ENCODE results near the gene PFKL. TPM values are rescaled to one million over a fixed set of nuclear protein-coding genes. Genes with fewer than 3 reads are reported as not detected.
A peak's percentile ranks its signal among the peaks of the same experiment; 100 is the strongest.

The PFKL gene
- total RNA-seq, 1 donor from 2014 or later: 316 TPM

DNA sequence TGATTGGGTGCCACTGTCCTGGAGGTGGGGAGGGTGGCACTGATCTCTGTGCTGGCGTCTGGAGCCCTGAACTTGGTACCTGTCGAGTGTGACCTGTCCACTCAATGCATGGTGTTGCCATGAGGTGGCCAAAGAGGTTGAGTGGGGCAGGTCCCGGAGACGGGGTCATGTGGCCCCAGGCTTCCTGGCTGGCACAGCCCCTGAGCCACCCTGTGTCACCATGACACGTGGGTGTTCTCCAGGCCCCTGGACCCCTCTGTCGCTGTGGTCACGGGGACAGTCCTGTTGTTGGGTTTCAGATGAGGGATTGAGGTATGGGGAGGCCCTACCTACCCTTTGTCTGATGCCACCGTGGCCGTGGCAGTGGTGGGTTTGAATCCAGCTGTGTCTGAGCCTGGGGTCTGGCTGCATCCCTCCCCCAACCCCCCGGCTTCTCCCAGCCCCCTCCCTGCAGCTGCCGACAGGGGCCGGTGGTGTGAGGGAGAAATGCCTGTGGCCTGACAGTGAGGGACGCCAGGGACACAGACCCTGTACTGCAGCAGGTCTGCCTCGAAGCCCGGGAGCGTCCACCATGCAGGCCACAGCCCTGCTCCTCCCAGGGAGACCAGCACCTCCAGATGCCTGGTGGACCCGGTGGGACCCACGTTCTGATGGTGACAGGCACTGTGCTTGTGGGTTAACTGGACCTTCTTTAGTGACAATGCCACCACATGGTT, 65.6 kb downstream of the PFKL start:
- DNase-seq: no peak

DNA sequence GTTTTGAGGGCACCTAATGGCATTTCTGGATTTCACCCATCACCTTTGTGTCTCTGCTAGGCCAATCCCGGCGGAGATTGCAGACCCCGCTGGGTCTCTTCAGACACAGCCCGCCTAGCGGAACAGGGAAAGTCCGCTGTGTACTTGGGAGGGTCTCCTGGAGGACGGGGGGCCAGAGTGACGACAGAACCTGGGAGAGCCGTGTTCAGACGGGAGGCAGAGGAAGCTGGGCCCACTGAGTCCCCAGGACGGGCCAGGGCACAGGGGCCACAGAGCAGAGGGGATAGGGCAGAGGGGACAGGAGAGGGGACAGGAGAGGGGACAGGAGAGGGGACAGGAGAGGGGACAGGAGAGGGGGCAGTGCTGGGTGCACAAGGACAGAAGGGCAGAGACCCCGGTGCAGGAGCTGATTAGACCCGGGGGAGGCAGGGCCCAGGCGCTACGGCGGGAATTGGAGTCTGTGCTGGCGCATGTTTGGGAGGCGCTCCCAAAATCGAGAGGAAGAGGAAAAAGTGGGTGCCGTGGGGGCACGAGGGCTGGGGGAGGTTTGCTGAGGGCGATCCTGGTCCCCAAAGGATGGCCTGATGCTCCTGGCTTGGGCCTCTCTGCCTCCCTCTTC, 66.2 kb downstream of the PFKL start:
- DNase-seq: no peak

DNA sequence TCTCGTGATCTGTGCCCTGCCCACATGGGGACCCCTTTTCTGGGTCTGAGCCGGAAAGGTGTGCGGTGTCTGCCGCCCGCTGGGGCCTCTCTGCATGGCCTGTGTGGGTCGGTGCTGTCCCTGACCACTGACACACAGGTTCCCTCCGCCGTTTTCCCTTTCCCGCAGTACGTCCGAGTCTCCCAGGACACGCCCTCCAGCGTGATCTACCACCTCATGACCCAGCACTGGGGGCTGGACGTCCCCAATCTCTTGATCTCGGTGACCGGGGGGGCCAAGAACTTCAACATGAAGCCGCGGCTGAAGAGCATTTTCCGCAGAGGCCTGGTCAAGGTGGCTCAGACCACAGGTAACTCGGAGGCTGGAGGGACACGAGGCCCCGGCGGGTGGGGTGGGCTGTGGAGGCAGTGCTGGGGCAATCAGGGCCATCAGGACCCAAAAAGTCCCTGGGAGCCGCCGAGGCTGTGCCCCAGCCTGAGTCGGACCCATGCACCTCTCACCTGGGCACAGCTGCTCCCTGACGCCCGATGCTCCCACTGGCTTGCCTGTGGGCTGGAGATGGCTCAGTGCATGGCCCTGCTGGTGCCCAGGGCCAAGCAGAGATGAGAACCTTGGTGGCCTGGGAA, 66.8 kb downstream of the PFKL start:
- no peak for DNase-seq

DNA sequence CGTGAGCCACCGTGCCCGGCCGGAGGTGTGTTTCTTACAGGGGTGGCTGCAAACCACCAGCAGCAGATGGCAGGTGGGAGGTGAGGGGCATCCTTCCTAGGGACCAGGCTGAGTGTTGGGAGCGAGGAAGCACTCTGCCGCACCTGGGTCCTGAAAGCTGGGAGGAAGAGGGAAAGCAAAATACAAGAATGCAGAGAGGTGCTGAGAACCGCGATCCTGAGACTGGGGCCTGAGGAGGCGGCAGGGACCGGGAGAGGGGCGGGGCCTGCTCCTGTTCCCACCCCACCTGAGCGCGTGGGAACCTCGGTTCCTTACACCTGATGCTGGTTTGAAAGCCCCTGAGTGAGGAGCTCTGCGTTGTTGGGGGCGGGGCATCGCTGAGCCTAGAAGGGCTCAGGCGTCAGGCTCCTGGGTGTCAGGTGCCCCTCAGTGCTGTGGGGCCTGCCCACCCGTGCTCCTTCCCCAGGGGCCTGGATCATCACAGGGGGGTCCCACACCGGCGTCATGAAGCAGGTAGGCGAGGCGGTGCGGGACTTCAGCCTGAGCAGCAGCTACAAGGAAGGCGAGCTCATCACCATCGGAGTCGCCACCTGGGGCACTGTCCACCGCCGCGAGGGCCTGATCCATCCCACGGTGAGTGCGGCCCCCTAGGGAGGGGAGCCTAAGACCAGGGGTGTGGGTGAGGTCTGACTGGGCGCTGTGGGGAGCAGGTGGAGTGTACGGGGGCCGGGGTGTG, 69.0 kb downstream of the PFKL start:
- DNase-seq: no peak

DNA sequence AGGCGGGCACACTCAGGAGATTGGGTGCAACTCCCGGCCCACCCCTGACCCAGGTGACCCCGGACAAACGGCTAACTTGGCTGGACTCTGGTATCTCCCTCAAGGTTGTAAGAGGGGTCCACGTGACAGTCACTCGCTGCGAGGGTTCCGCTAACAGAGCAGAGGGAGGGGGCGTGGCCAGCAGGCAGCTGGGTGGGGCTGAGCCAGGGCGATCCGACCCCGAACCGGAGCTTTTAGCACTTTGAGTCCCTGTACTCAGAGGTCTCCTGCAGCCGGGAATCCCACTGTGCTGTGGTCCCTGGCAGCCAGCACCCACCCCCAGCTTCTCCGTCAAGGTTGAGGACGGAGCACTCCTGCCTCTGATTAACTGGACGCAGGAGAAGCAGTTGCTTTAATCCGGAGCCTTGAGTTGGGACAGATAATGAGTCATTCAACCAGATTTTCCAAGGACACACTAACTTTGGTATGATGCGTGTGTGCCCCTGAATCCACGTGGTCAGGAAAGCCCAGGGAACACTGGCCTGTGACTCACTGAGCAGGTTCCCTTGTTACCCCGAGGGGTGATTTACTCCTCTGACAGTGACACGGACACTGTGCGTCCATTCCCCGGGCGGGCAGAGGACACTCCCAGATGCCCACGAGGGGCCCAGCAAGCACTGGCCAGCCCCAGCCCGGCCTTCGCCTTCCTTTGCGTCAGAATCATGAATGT, 70.3 kb downstream of the PFKL start:
- peak; percentile 6 for DNase-seq

DNA sequence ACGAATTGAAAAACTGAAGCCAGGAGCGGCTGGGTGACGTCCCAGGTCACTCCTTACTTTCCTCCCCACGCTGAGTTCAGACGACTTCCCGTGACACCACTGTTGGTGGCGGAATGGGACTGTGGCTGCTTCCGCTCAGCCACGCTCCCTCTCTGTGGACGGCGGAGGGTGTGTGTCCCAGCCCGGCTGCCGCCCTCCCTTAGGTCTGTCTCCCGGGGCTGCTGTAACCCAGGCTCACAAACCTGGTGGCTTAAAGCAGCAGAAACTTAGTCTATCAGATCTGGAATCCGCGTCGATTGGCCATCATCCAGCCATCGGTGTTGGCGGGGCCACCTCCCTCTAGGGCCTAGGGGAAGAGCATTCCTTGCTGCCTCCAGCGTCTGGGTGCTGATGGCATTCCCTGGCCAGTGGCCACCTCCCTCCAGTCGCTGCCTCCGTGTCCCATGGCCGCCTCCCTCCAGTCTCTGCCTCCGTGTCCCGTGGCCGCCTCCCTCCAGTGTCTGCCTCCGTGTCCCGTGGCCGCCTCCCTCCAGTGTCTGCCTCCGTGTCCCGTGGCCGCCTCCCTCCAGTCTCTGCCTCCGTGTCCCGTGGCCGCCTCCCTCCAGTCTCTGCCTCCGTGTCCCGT, 71.0 kb downstream of the PFKL start:
- no peak for DNase-seq

DNA sequence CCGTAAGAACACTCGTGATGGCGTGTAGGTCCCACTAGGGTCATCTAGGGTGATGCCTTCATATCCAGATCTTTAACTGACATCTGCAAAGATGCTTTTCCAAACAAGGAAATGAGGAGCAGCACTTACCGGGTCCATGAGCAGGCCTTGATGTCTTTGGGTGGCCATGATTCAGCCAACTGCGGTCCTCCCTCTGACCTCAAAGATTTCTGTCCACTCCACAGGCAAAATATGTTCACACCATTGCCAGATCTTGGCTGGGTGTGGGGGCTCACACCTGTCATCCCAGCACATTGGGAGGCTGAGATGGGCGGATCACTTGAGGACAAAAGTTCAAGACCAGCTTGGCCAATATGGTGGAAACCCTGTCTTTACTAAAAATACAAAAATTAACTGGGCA, 71.7 kb downstream of the PFKL start:
- DNase-seq: no peak

DNA sequence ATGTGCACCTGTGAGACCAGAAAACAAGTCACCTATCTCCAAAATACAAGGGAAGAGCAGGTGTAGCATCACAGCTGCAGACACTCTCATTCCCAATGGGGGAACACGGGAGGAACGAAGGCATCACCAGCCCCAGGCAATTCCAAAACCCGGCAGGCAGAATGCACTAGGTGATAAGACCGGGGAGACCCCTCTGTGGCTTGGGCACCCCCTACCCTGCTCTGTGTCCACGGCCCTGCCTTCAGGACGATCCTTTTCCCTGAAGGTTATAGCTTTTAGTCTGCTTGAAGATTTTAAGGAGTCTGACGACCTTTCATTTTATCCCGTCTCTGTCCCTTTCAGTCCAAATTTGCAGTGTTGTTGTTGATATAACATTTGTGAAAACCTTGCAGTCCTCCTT, 72.8 kb downstream of the PFKL start:
- DNase-seq: no peak

DNA sequence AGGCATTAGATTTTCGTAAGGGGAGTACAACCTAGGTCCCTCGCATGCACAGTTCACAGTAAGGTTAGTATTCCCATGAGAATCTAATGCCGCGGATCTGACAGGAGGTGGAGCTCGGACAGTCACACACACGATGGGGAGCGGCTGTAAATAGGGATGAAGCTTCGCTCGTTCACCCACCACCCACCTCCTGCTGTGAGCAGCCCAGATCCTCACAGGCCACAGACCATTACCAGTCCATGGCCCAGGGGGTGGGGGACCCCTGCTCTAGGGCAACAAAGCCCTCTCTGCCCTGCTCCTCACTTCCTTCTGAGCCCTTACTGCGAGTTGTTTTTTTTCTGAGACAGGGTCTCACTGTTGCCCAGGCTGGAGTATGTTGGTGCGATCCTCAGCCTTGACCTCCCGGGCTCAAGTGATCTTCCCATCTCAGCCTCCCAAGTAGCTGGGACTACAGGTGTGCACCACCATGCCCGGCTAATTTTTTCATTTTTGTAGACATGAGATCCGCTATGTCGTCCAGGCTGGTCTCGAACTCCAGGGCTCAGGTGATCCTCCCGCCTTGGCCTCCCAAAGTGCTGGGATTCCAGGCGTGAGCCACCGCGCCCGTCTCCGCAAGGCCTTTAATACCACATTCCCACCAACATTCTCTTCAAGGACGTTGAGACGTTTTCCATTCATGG, 74.9 kb downstream of the PFKL start:
- DNase-seq: no peak

DNA sequence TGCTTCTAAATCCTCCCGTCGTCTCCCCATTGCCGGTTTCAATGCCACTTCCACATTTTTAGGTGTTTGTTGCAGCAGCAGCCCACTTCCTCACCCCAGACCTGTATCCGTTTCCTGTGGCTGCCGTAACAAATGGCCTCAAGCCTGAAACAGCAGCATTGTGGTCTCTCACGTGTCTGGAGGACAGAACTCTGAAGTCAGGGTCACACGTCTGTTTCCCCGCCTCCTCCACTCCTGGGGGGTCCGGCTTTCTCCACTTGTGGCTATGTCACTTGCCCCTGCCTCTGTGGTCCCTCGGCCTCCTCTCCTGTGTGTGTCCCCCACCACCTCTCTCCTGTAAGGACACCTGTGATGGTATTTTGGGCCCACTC, 75.4 kb downstream of the PFKL start:
- DNase-seq: no peak

DNA sequence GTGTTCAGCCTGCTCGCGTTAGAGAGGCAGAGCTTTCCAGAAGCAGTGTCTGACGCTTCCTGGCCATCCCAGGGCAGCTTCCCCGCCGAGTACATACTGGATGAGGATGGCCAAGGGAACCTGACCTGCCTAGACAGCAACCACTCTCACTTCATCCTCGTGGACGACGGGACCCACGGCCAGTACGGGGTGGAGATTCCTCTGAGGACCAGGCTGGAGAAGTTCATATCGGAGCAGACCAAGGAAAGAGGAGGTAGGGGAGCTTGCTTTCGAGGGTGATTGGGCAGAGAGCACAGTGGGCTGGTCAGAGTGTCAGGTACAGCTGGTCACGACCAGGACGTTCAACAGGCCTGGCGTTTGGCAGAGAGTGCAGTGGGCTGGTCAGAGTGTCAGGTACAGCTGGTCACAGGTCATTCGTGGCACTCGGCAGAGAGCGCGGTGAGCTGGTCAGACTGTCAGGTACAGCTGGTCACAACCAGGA, 75.9 kb downstream of the PFKL start:
- no peak for DNase-seq

DNA sequence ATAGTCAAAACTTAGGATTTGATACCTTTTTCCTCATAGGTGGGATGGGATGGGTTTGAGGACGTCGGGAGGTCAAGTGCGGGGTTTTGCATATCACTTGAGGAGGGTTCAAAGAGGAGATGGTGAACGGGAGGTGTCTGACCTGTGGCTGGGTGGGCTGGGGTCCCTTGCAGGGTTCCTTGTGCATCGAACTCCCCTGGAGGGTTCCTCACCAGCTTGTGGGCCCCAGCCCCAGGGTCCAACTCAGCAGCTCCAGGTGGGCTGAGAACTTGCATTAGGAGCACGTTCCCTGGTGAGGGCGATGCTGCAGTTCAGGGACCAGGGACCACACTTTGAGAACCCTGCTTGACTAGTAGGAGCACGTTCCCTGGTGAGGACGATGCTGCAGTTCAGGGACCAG, 76.8 kb downstream of the PFKL start:
- DNase-seq: no peak

Other genes with a start within 250 kb of the PFKL start
- 8.2 and 39.1 TPM in 2 replicates for gene PWP2, start 192.7 kb upstream of the PFKL start, total RNA-seq
- 6.0 and 58.4 TPM in 2 replicates for gene GATD3, start 166.4 kb upstream of the PFKL start, total RNA-seq
- gene ICOSLG, start 59.1 kb upstream of the PFKL start, total RNA-seq: 2.0 and 2.4 TPM in 2 replicates
- gene DNMT3L, start 38.2 kb upstream of the PFKL start, total RNA-seq: not detected in 2 replicates
- gene AIRE, start 14.2 kb upstream of the PFKL start, total RNA-seq: not detected in 2 replicates
- gene CFAP410, start 39.3 kb downstream of the PFKL start, total RNA-seq: 4.5 and 6.0 TPM in 2 replicates
- 1.8 and 3.2 TPM in 2 replicates for gene TRPM2, start 53.6 kb downstream of the PFKL start, total RNA-seq
- 1.9 and 2.1 TPM in 2 replicates for gene LRRC3, start 155.5 kb downstream of the PFKL start, total RNA-seq
- gene KRTAP10-1, start 240.1 kb downstream of the PFKL start, total RNA-seq: not detected in 2 replicates